Measurements from ENCODE around the gene TIMM10B.

GRCh38 chr11:6481924-6482275, 599 bp downstream of the TIMM10B start:
- TF ChIP-seq CTCF (IDR thresholded peaks at IDR 0.05; ENCODE audit: poor library complexity, severe bottlenecking) (no peak), RAD21 (conservative IDR thresholded peaks at IDR 0.05) (no peak), EP300 (conservative IDR thresholded peaks at IDR 0.05; ENCODE audit: poor library complexity, severe bottlenecking) (no peak), POLR2AphosphoS5 (IDR thresholded peaks at IDR 0.05) (no peak), TAF1 (IDR thresholded peaks at IDR 0.05; ENCODE audit: low read depth) (no peak), SMC3 (conservative IDR thresholded peaks at IDR 0.05; ENCODE audit: poor library complexity) (no peak), MXI1 (conservative IDR thresholded peaks at IDR 0.05; ENCODE audit: poor library complexity, severe bottlenecking) (no peak)

Measured in neural cell (in vitro differentiated cells).